ENCODE measurements around the gene COX4I1. TPM values are rescaled to one million over a fixed set of nuclear protein-coding genes. Genes with fewer than 3 reads are reported as not detected.
A peak's percentile ranks its signal among the peaks of the same experiment; 100 is the strongest.

COX4I1 gene
- total RNA-seq, 4 donors from 2014 or later: 635 to 1,115 (median 865) TPM

- peaks cover 9 to 19% (median 12%) of the 10 kb centered on the region in 4 donors for H3K4me1 ChIP-seq
- no peaks in the 10 kb centered on the region for H3K9me3 ChIP-seq
- H3K27me3 ChIP-seq: no peaks in the 10 kb centered on the region
- in situ Hi-C loops (cut with MboI; ENCODE audit: low pct_ligation_motif_present in 1 of 4, low pct_unique_long_range_greater_than_20kb in 1 of 4, low sequenced_read_pairs in 3 of 4): no loop called here
- H3K36me3 ChIP-seq: peaks cover 0 to 6% (median 0%) of the 10 kb centered on the region in 4 donors
- intact Hi-C loops (cut with DNase I; ENCODE audit: low total_unique reads): no loop called here
- H3K27ac ChIP-seq: no peak overlapping the region
- TF ChIP-seq CTCF (IDR thresholded peaks at IDR 0.05): no peak
- TF ChIP-seq EP300 (IDR thresholded peaks at IDR 0.05; ENCODE audit: low read depth): no peak
- TF ChIP-seq POLR2A (IDR thresholded peaks at IDR 0.05): no peak
- TF ChIP-seq POLR2AphosphoS5 (IDR thresholded peaks at IDR 0.05): no peak
- no peak overlapping the region for H3K4me3 ChIP-seq
- WGBS, 2 donors (ENCODE audit: low coverage in 1 of 2): 91% methylated on average over 8 of the region's 8 CpGs; no CpG with 5 or more reads in 1 of the 2 donors
- DNase-seq: no peak
These were observed 4.8 kb upstream of the COX4I1 start for GRCh38 chr16:85794696-85795095.

- H3K27ac ChIP-seq: no peak overlapping the region
- H3K27me3 ChIP-seq: no peaks in the 10 kb centered on the region
- H3K4me1 ChIP-seq: peaks cover 18 to 31% (median 22%) of the 10 kb centered on the region in 4 donors
- no peak overlapping the region for H3K4me3 ChIP-seq
- TF ChIP-seq POLR2A (IDR thresholded peaks at IDR 0.05) (no peak), EP300 (IDR thresholded peaks at IDR 0.05; ENCODE audit: low read depth) (no peak), POLR2AphosphoS5 (IDR thresholded peaks at IDR 0.05) (no peak), CTCF (IDR thresholded peaks at IDR 0.05) (no peak)
- peaks cover 0 to 6% (median 0%) of the 10 kb centered on the region in 4 donors for H3K36me3 ChIP-seq
- no peaks in the 10 kb centered on the region for H3K9me3 ChIP-seq
- in situ Hi-C loops (cut with MboI; ENCODE audit: low pct_ligation_motif_present in 1 of 4, low pct_unique_long_range_greater_than_20kb in 1 of 4, low sequenced_read_pairs in 3 of 4): no loop called here
- 89 to 90% methylated on average over 5 to 6 of the region's 6 CpGs for WGBS, 2 donors (ENCODE audit: low coverage in 1 of 2)
- intact Hi-C loops (cut with DNase I; ENCODE audit: low total_unique reads): no loop called here
- no peak for DNase-seq
These were observed 3.3 kb upstream of the COX4I1 start for GRCh38 chr16:85796152-85796551.

DNA sequence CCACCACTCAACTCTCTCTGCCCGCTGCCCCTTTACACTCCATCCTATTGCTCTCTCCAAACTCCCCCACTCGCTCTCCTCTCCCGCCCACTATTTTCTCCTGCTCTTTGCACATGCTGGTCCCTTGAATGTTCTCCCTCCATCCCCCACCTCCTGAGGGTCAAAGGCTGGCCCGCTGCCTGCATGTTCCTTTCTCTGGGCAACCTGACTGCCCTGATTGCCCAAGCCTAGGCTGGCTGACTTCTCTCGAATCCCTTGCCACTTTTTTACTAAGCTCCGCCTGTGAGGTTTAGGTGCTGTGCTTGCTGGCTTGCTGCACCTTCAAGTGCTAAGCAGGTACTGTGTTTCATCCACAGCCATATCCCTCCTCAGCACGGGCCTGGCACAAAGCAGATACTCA lies 2.9 kb upstream of the COX4I1 start:
- in situ Hi-C loops (cut with MboI; ENCODE audit: low pct_ligation_motif_present in 1 of 4, low pct_unique_long_range_greater_than_20kb in 1 of 4, low sequenced_read_pairs in 3 of 4) (no loop called here), intact Hi-C loops (cut with DNase I; ENCODE audit: low total_unique reads) (no loop called here)
- TF ChIP-seq CTCF (IDR thresholded peaks at IDR 0.05): no peak
- TF ChIP-seq EP300 (IDR thresholded peaks at IDR 0.05; ENCODE audit: low read depth): no peak
- no peak for TF ChIP-seq POLR2AphosphoS5 (IDR thresholded peaks at IDR 0.05)
- no peak for TF ChIP-seq POLR2A (IDR thresholded peaks at IDR 0.05)
- Histone ChIP-seq H3K36me3 (peaks cover 0 to 3% (median 0%) of the 10 kb centered on the region in 4 donors), H3K9me3 (no peaks in the 10 kb centered on the region), H3K27me3 (no peaks in the 10 kb centered on the region), H3K4me3 (no peak overlapping the region), H3K4me1 (peaks cover 18 to 32% (median 26%) of the 10 kb centered on the region in 4 donors), H3K27ac (no peak overlapping the region)
- no peak for DNase-seq
- 89 to 94% methylated on average over 4 to 7 of the region's 7 CpGs for WGBS, 2 donors (ENCODE audit: low coverage in 1 of 2)

GRCh38 chr16:85798283-85798776 lies 1.2 kb upstream of the COX4I1 start:
- peaks cover 21 to 32% (median 27%) of the 10 kb centered on the region in 4 donors for H3K4me1 ChIP-seq
- peak overlapping the region; percentile 94 to 99 (median 98) for H3K4me3 ChIP-seq
- intact Hi-C loops (cut with DNase I; ENCODE audit: low total_unique reads): no loop called here
- no peak for TF ChIP-seq EP300 (IDR thresholded peaks at IDR 0.05; ENCODE audit: low read depth)
- TF ChIP-seq POLR2A (IDR thresholded peaks at IDR 0.05): no peak
- TF ChIP-seq CTCF (IDR thresholded peaks at IDR 0.05): no peak
- no peak for TF ChIP-seq POLR2AphosphoS5 (IDR thresholded peaks at IDR 0.05)
- WGBS, 2 donors (ENCODE audit: low coverage in 1 of 2): 11 to 16% methylated on average over 7 to 15 of the region's 17 CpGs
- in situ Hi-C loops (cut with MboI; ENCODE audit: low pct_ligation_motif_present in 1 of 4, low pct_unique_long_range_greater_than_20kb in 1 of 4, low sequenced_read_pairs in 3 of 4): no loop called here
- DNase-seq: no peak
- no peaks in the 10 kb centered on the region for H3K9me3 ChIP-seq
- peak overlapping the region in 3 of 4 donors; percentile 94 to 99 (median 95) for H3K27ac ChIP-seq
- no peaks in the 10 kb centered on the region for H3K27me3 ChIP-seq
- H3K36me3 ChIP-seq: peaks cover 0 to 12% (median 5%) of the 10 kb centered on the region in 4 donors
